OCI-LY1 (cell line): ENCODE measurements around the gene TOP3B.

ENCODE experiments used
- CTCF ChIP-seq: fragments of 200-600 bp; sonication (generic), shearing (Covaris generic); IDR thresholded peaks from 2 replicates; pipeline ENCODE4 v1.5.1; 2017; ENCODE audit warnings: mild to moderate bottlenecking, antibody characterized with exemption, low read length, moderate library complexity, mixed read lengths
- EZH2 ChIP-seq: fragments of 200-600 bp; sonication (generic), shearing (Covaris generic); IDR thresholded peaks from 2 replicates; pipeline ENCODE4 v1.8.0; 2017; ENCODE audit warnings: borderline replicate concordance, mixed run types, mild to moderate bottlenecking, antibody characterized with exemption, low read length, moderate library complexity, mixed read lengths

GRCh38 chr22:22003233-22003632 lies 20.6 kb upstream of the TOP3B start:
- TF ChIP-seq CTCF (no peak), EZH2 (no peak)
